Right lobe of liver (tissue), 6 donors: ENCODE results near the gene SYNJ2. TPM values are rescaled to one million over a fixed set of nuclear protein-coding genes. Genes with fewer than 3 reads are reported as not detected.

Experiments used
- ATAC-seq, 4 donors: fragments of 200-7000 bp; cut with Tn5 transposase; one replicate each; pipeline ENCODE4 v1.9.1; 2020; ENCODE audit warnings: mild to moderate bottlenecking in 4 of 4, moderate library complexity in 4 of 4
- DNase-seq, 3 donors: peaks; one replicate each; pipeline ENCODE4 v3.0.0-alpha.2; 2020
- H3K27ac ChIP-seq, 3 donors: fragments of 200-600 bp; one replicate each; pipeline ENCODE4 v1.8.0; 2022
- H3K27me3 ChIP-seq, 2 donors: fragments of 200-600 bp; one replicate each; pipeline ENCODE4 v1.8.0; 2022
- H3K36me3 ChIP-seq, 4 donors: fragments of 200-600 bp; sonication (generic) in 1 of 4; one replicate each; pipeline versions ENCODE4 v1.5.1 to v1.8.0; 2017 to 2022; ENCODE audit warnings: control low read depth in 1 of 4
- H3K4me1 ChIP-seq, 4 donors: fragments of 200-600 bp; sonication (generic) in 1 of 4; one replicate each; pipeline versions ENCODE4 v1.5.1 to v1.8.0; 2017 to 2022; ENCODE audit warnings: control low read depth in 1 of 4
- H3K4me3 ChIP-seq, 3 donors: fragments of 200-600 bp; one replicate each; pipeline ENCODE4 v1.8.0; 2022
- H3K9me3 ChIP-seq, 4 donors: fragments of 200-600 bp; sonication (generic) in 1 of 4; one replicate each; pipeline versions ENCODE4 v1.5.1 to v1.8.0; 2017 to 2022; ENCODE audit warnings: control low read depth in 1 of 4
- POLR2A ChIP-seq: fragments of 450-650 bp; IDR thresholded peaks from one replicate; pipeline ENCODE4 v1.6.1; 2017; ENCODE audit warnings: antibody characterized with exemption, mild to moderate bottlenecking
- WGBS: methylation state at CpG from one replicate; pipeline ENCODE4 v1.1.6; 2018; ENCODE audit warnings: low coverage, low lambda C conversion rate; ENCODE audit not compliant: insufficient coverage; ENCODE audit errors: missing lambda C conversion rate; 5-methylcytosine and 5-hydroxymethylcytosine counted together
- intact Hi-C, 2 donors: fragments of 100-400 bp; cut with DNase I; formaldehyde crosslinking; loops; one replicate each; pipeline versions ENCODE4 v1.11.2 to v1.14.1; 2022
- total RNA-seq, 6 experiments: library from RNA; depleted of rRNA in 2 of 6; stranded (reverse); fragments of >200 nt in 2 of 6; fragmentation: NEBNext Ultra II Directional in 3 of 6; extraction: Animal tissue kit (Norgen Biotek cat#: 25700) in 3 of 6; gene quantifications; one replicate each; pipeline versions ENCODE4 v1.1.0 to v1.2.4, GENCODE V29; 2016 to 2023
- TF ChIP-seq, protein P1 (sequence below), 4 donors: fragments of 200-600 bp in 3 of 4; fragments of 450-650 bp in 1 of 4; IDR thresholded peaks; one replicate each; pipeline versions ENCODE4 v1.5.1 to v1.8.0; 2016 to 2022; ENCODE audit warnings: antibody characterized with exemption in 4 of 4, mild to moderate bottlenecking in 2 of 4
- donor health status: DM: no; HTN: yes; CAD: no.
- donor health status: DM: no; HTN: no; CAD: no.
- donor health status: DM: no; HTN: no; CAD: no.
- donor health status: DM: no; HTN: yes; CAD: no.
- donor health status: DM: no; HTN: yes; CAD: no.

Gene SYNJ2
- total RNA-seq, 6 experiments from 2014 or later: 3.2 to 7.4 (median 4.2) TPM

DNA sequence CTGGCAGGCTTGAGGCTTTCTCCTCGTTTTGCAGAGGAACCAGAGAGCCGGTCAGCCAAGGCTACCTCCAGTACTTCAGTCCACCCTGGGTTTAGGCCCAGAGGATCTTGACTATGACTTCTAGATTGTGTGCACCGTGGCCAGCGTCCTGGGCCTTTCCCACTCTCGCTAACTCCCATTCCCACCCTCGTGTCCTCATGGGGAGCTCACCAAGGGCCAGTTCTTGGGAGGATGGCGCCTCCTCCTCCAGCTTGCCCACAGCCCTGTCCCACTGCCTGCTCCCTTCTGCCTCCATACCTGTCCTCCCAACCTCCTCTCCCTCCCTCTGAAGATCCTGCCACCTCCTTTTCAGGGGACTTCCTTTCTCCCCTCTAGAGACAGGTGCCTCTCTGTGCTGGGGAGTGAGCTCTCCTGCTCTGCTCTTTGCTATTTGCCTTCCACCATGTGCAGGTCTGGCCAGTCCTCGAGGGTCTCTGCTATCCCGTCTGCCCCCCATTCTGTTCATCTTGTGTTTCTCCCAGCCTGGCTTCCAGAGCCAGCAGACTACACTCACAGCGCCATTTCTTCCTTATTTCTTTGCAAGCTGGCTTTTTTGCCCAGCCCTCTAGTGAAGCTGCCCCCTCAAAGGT, 4.4 kb upstream of the SYNJ2 start:
- Histone ChIP-seq H3K4me1 (peaks cover 0 to under 1% (median 0%) of the 10 kb centered on the region in 4 donors), H3K4me3 (no peak overlapping the region), H3K9me3 (no peaks in the 10 kb centered on the region), H3K36me3 (no peaks in the 10 kb centered on the region), H3K27me3 (no peaks in the 10 kb centered on the region), H3K27ac (no peak overlapping the region)
- TF ChIP-seq POLR2A: no peak
- TF ChIP-seq, protein P1, sequence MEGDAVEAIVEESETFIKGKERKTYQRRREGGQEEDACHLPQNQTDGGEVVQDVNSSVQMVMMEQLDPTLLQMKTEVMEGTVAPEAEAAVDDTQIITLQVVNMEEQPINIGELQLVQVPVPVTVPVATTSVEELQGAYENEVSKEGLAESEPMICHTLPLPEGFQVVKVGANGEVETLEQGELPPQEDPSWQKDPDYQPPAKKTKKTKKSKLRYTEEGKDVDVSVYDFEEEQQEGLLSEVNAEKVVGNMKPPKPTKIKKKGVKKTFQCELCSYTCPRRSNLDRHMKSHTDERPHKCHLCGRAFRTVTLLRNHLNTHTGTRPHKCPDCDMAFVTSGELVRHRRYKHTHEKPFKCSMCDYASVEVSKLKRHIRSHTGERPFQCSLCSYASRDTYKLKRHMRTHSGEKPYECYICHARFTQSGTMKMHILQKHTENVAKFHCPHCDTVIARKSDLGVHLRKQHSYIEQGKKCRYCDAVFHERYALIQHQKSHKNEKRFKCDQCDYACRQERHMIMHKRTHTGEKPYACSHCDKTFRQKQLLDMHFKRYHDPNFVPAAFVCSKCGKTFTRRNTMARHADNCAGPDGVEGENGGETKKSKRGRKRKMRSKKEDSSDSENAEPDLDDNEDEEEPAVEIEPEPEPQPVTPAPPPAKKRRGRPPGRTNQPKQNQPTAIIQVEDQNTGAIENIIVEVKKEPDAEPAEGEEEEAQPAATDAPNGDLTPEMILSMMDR (IDR thresholded peaks at IDR 0.05): no peak
- no peak for ATAC-seq
- no peak for DNase-seq
- intact Hi-C loops: loop anchor here in 1 of 2 donors (5.0 kb wide), 1 partner anchor 95 kb away; no protein-coding TSS in a partner anchor
- 87% methylated on average over 3 of the region's 10 CpGs for WGBS

DNA sequence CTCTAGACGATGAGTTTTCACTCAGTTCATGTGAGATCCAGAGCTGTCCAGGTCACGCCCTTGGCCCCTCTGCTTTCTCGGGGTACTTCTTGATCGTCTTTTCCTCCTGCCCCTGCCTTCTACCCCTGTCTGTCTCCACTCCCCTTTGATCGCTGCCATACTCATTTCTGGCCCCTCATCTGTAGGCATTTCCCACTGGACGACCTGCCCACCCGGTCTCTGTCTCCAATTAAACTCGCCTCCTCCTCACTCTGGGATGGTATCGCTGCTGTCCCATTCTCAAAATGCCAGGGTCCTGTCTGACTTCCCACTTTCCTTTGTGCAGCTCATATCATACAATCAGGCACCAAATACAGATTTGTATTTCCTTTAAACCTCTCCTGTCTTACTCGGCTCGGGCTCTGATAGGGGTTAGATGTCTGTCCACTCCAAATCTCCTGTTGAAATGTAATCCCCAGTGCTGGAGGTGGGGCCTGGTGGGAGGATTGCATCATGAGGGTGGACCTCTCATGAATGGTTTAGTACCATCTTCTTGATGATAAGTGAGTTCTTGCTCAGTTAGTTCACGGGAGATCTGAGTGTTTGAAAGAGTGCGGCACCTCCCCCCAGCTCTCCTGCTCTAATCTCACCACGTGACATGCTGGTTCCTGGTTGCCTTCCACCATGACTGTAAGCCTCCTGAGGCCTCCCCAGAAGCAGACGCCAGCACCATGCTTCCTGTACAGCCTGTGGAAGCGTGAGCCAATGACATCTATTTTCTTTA, 3.5 kb upstream of the SYNJ2 start:
- Histone ChIP-seq H3K4me1 (peaks cover 0 to 3% (median 0%) of the 10 kb centered on the region in 4 donors), H3K4me3 (no peak overlapping the region), H3K9me3 (no peaks in the 10 kb centered on the region), H3K36me3 (no peaks in the 10 kb centered on the region), H3K27ac (no peak overlapping the region), H3K27me3 (no peaks in the 10 kb centered on the region)
- intact Hi-C loops: loop anchor here in 1 of 2 donors (5.0 kb wide), 1 partner anchor 94 kb away; no protein-coding TSS in a partner anchor
- DNase-seq (no peak), ATAC-seq (no peak)
- 90% methylated on average over 13 of the region's 16 CpGs for WGBS
- TF ChIP-seq, protein P1 (IDR thresholded peaks at IDR 0.05): no peak
- no peak for TF ChIP-seq POLR2A

DNA sequence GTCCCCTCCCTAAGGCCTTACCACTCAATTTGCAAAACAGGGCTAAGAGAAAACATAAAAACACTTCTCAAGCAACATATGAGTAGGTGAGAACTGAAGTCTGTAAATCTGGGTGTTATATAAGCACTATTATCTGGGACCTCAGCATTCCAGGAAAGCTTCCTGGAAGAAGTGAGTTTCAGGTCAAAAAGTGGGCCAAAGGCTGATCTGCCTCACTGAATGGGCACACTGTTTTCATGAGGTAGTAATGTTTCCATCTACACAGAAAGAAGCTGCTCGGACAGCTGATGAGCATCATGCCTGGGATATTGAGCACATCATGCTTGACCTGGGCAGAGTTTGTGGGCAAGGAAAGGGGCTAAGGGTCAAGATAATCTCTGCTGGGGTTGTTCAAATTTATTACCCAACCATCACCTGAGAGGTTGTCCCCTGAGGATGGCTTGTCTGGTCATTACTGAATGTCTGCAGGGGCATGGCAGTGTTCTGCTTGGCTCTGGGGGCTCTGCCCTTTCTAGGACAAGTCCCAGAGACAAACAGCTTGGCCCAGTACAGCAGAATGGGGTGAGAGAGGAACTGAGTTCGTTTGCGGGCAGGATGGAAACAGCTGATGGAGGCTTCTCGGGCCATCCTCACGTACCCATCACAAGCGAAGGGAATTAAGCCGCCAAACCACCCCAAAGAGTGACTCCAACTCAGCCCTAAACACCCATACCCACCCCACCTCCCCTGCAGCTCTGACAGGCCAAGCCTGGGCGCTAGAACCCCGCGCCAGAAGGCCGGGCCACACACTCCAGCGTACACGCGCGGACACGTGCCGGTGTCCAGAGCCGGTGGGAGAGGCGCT, 1.2 kb upstream of the SYNJ2 start:
- TF ChIP-seq POLR2A: no peak
- TF ChIP-seq, protein P1 (IDR thresholded peaks at IDR 0.05): no peak
- Histone ChIP-seq H3K27ac (peak overlapping the region in 1 of 3 donors; percentile 68), H3K4me3 (peak overlapping the region; percentile 77 to 94 (median 94)), H3K4me1 (peaks cover 0 to 13% (median 5%) of the 10 kb centered on the region in 4 donors), H3K27me3 (no peaks in the 10 kb centered on the region), H3K36me3 (no peaks in the 10 kb centered on the region), H3K9me3 (no peaks in the 10 kb centered on the region)
- DNase-seq (no peak), ATAC-seq (peak; percentile 3 to 31 (median 16))
- intact Hi-C loops: loop anchor here in 1 of 2 donors (5.0 kb wide), 1 partner anchor 92 kb away; no protein-coding TSS in a partner anchor
- WGBS: 100% methylated on average over 1 of the region's 19 CpGs

DNA sequence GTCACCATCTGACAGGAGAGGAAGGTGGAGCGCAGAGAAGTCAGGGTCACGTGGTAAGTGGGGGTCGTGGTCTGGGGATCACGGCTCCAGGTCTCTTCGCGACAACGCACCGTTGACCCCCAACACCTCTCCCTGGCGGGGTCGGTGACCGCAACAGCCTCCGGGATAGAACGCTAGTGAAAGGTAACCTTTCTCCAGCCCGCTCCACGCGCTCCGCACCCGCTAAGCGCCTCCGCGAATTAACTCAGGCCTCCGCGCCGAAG, 600 bp upstream of the SYNJ2 start:
- H3K27me3 ChIP-seq: no peaks in the 10 kb centered on the region
- H3K4me1 ChIP-seq: peaks cover 0 to 19% (median 7%) of the 10 kb centered on the region in 4 donors
- intact Hi-C loops: loop anchor here in 1 of 2 donors (5.0 kb wide), 1 partner anchor 91 kb away; no protein-coding TSS in a partner anchor
- DNase-seq (peak in 2 of 3 donors; percentile 37 to 65), ATAC-seq (peak in 1 of 4 donors; percentile 5)
- peak overlapping the region in 2 of 3 donors; percentile 68 to 80 for H3K27ac ChIP-seq
- H3K4me3 ChIP-seq: peak overlapping the region; percentile 77 to 94 (median 94)
- 14% methylated on average over 11 of the region's 24 CpGs for WGBS
- no peak for TF ChIP-seq POLR2A
- TF ChIP-seq, protein P1 (IDR thresholded peaks at IDR 0.05): no peak
- H3K36me3 ChIP-seq: no peaks in the 10 kb centered on the region
- no peaks in the 10 kb centered on the region for H3K9me3 ChIP-seq
